IPS-20b (cell line): Measurements from ENCODE around the gene GFRA1.

Experiments used
- H3K27ac ChIP-seq: one replicate; pipeline ENCODE4 v1.5.1; 2013; ENCODE audit warnings: low read length
- H3K27me3 ChIP-seq: 2 replicates; pipeline ENCODE4 v1.6.1; 2013; ENCODE audit warnings: mild to moderate bottlenecking, low read length, inconsistent platforms; ENCODE audit not compliant: insufficient read depth
- H3K36me3 ChIP-seq: 2 replicates; pipeline ENCODE4 v1.6.1; 2013; ENCODE audit warnings: low read depth, mild to moderate bottlenecking, inconsistent platforms, low read length, moderate library complexity; ENCODE audit not compliant: insufficient read depth
- H3K4me1 ChIP-seq: 2 replicates; pipeline ENCODE4 v1.6.1; 2013; ENCODE audit warnings: mild to moderate bottlenecking, control low read depth, inconsistent platforms, low read length, moderate library complexity; ENCODE audit not compliant: insufficient read depth
- H3K4me3 ChIP-seq: 2 replicates; pipeline ENCODE4 v1.5.1; 2013; ENCODE audit warnings: mild to moderate bottlenecking, low read length, inconsistent platforms
- H3K9ac ChIP-seq: 2 replicates; pipeline ENCODE4 v1.6.1; 2013; ENCODE audit warnings: low read depth, mild to moderate bottlenecking, inconsistent platforms, low read length, moderate library complexity
- H3K9me3 ChIP-seq: 2 replicates; pipeline ENCODE4 v1.6.1; 2013; ENCODE audit warnings: mild to moderate bottlenecking, low read depth, low read length, inconsistent platforms; ENCODE audit not compliant: insufficient read depth

Gene GFRA1

GRCh38 chr10:116082762-116083161, 190.2 kb downstream of the GFRA1 start:
- Histone ChIP-seq H3K9me3 (no peaks in the 10 kb centered on the region), H3K4me1 (no peaks in the 10 kb centered on the region), H3K27me3 (no peaks in the 10 kb centered on the region), H3K27ac (no peak overlapping the region), H3K4me3 (no peak overlapping the region), H3K9ac (no peak overlapping the region), H3K36me3 (no peaks in the 10 kb centered on the region)

GRCh38 chr10:116082206-116082605, 190.8 kb downstream of the GFRA1 start:
- H3K4me3 ChIP-seq: no peak overlapping the region
- H3K4me1 ChIP-seq: no peaks in the 10 kb centered on the region
- no peak overlapping the region for H3K9ac ChIP-seq
- no peak overlapping the region for H3K27ac ChIP-seq
- H3K9me3 ChIP-seq: no peaks in the 10 kb centered on the region
- H3K36me3 ChIP-seq: no peaks in the 10 kb centered on the region
- H3K27me3 ChIP-seq: no peaks in the 10 kb centered on the region

GRCh38 chr10:116080553-116080952, 192.5 kb downstream of the GFRA1 start:
- H3K4me1 ChIP-seq: no peaks in the 10 kb centered on the region
- no peak overlapping the region for H3K27ac ChIP-seq
- H3K36me3 ChIP-seq: no peaks in the 10 kb centered on the region
- no peaks in the 10 kb centered on the region for H3K9me3 ChIP-seq
- no peak overlapping the region for H3K9ac ChIP-seq
- no peaks in the 10 kb centered on the region for H3K27me3 ChIP-seq
- no peak overlapping the region for H3K4me3 ChIP-seq

- H3K9me3 ChIP-seq: no peaks in the 10 kb centered on the region
- H3K9ac ChIP-seq: no peak overlapping the region
- H3K27me3 ChIP-seq: no peaks in the 10 kb centered on the region
- H3K4me3 ChIP-seq: no peak overlapping the region
- no peak overlapping the region for H3K27ac ChIP-seq
- H3K4me1 ChIP-seq: no peaks in the 10 kb centered on the region
- no peaks in the 10 kb centered on the region for H3K36me3 ChIP-seq
Measured at GRCh38 chr10:116079355-116079754, 193.7 kb downstream of the GFRA1 start.

GRCh38 chr10:116076621-116077020, 196.4 kb downstream of the GFRA1 start:
- Histone ChIP-seq H3K36me3 (no peaks in the 10 kb centered on the region), H3K27ac (no peak overlapping the region), H3K9me3 (no peaks in the 10 kb centered on the region), H3K4me3 (no peak overlapping the region), H3K27me3 (no peaks in the 10 kb centered on the region), H3K4me1 (no peaks in the 10 kb centered on the region), H3K9ac (no peak overlapping the region)

GRCh38 chr10:116073510-116073909, 199.5 kb downstream of the GFRA1 start:
- Histone ChIP-seq H3K36me3 (no peaks in the 10 kb centered on the region), H3K27ac (no peak overlapping the region), H3K27me3 (no peaks in the 10 kb centered on the region), H3K9me3 (no peaks in the 10 kb centered on the region), H3K9ac (no peak overlapping the region), H3K4me3 (no peak overlapping the region), H3K4me1 (peaks cover 9% of the 10 kb centered on the region; the same call in 1 of the 2 replicates)

- H3K9ac ChIP-seq: no peak overlapping the region
- H3K27ac ChIP-seq: no peak overlapping the region
- no peaks in the 10 kb centered on the region for H3K36me3 ChIP-seq
- peaks cover 9% of the 10 kb centered on the region; the same call in 1 of the 2 replicates for H3K4me1 ChIP-seq
- H3K4me3 ChIP-seq: no peak overlapping the region
- H3K27me3 ChIP-seq: no peaks in the 10 kb centered on the region
- no peaks in the 10 kb centered on the region for H3K9me3 ChIP-seq
Measured at GRCh38 chr10:116073001-116073400, 200.0 kb downstream of the GFRA1 start.

- Histone ChIP-seq H3K27me3 (no peaks in the 10 kb centered on the region), H3K4me1 (peaks cover 9% of the 10 kb centered on the region; the same call in 1 of the 2 replicates), H3K4me3 (no peak overlapping the region), H3K9ac (no peak overlapping the region), H3K9me3 (no peaks in the 10 kb centered on the region), H3K36me3 (no peaks in the 10 kb centered on the region), H3K27ac (no peak overlapping the region)
Measured at GRCh38 chr10:116071453-116072148, 201.4 kb downstream of the GFRA1 start.

- Histone ChIP-seq H3K36me3 (no peaks in the 10 kb centered on the region), H3K9me3 (no peaks in the 10 kb centered on the region), H3K4me1 (peaks cover 9% of the 10 kb centered on the region; the same call in 1 of the 2 replicates), H3K27me3 (no peaks in the 10 kb centered on the region), H3K27ac (no peak overlapping the region), H3K9ac (no peak overlapping the region), H3K4me3 (no peak overlapping the region)
Measured at GRCh38 chr10:116070743-116071320, 202.2 kb downstream of the GFRA1 start.

- H3K27ac ChIP-seq: no peak overlapping the region
- peaks cover 9% of the 10 kb centered on the region; the same call in 1 of the 2 replicates for H3K4me1 ChIP-seq
- no peaks in the 10 kb centered on the region for H3K27me3 ChIP-seq
- H3K9me3 ChIP-seq: no peaks in the 10 kb centered on the region
- H3K9ac ChIP-seq: no peak overlapping the region
- H3K36me3 ChIP-seq: no peaks in the 10 kb centered on the region
- no peak overlapping the region for H3K4me3 ChIP-seq
Measured at GRCh38 chr10:116069856-116070255, 203.2 kb downstream of the GFRA1 start.

GRCh38 chr10:116067825-116068224, 205.2 kb downstream of the GFRA1 start:
- H3K4me3 ChIP-seq: no peak overlapping the region
- no peaks in the 10 kb centered on the region for H3K36me3 ChIP-seq
- no peaks in the 10 kb centered on the region for H3K9me3 ChIP-seq
- H3K9ac ChIP-seq: no peak overlapping the region
- peaks cover 9% of the 10 kb centered on the region; the same call in 1 of the 2 replicates for H3K4me1 ChIP-seq
- H3K27me3 ChIP-seq: no peaks in the 10 kb centered on the region; the same call in 1 of the 2 replicates
- no peak overlapping the region for H3K27ac ChIP-seq

- no peak overlapping the region for H3K4me3 ChIP-seq
- no peak overlapping the region for H3K27ac ChIP-seq
- no peaks in the 10 kb centered on the region for H3K9me3 ChIP-seq
- no peaks in the 10 kb centered on the region for H3K4me1 ChIP-seq
- H3K36me3 ChIP-seq: no peaks in the 10 kb centered on the region
- no peak overlapping the region for H3K9ac ChIP-seq
- no peaks in the 10 kb centered on the region; the same call in 1 of the 2 replicates for H3K27me3 ChIP-seq
Measured at GRCh38 chr10:116063107-116063506, 209.9 kb downstream of the GFRA1 start.
